SK-N-MC (cell line): Measurements from ENCODE around the gene LMF1.

Experiments
- DNase-seq: peaks from one replicate; pipeline ENCODE4 v3.0.0-alpha.2; 2011; ENCODE audit warnings: low read depth, low spot score
- H3K27ac ChIP-seq: fragments of 200-600 bp; sonication (generic); 2 replicates; pipeline ENCODE4 v1.5.1; 2016; ENCODE audit warnings: mixed run types
- H3K36me3 ChIP-seq: fragments of 200-600 bp; sonication (generic); 2 replicates; pipeline ENCODE4 v1.6.1; 2017; ENCODE audit warnings: antibody characterized with exemption, low read length, mixed read lengths; ENCODE audit not compliant: insufficient read depth
- H3K4me3 ChIP-seq: fragments of 200-600 bp; sonication (generic); 2 replicates; pipeline ENCODE4 v1.5.1; 2016
- H3K9ac ChIP-seq: fragments of 200-600 bp; sonication (generic); 2 replicates; pipeline ENCODE4 v1.8.0; 2017; ENCODE audit warnings: mixed run types, mixed read lengths; ENCODE audit not compliant: insufficient read length
- H3K9me3 ChIP-seq: fragments of 200-600 bp; sonication (generic); 2 replicates; pipeline ENCODE4 v1.6.1; 2017; ENCODE audit warnings: low read depth, mild to moderate bottlenecking, antibody characterized with exemption, low read length, moderate library complexity, mixed read lengths
- EZH2 ChIP-seq: fragments of 200-600 bp; sonication (generic); IDR thresholded peaks from one replicate; pipeline ENCODE4 v1.6.1; 2017; ENCODE audit warnings: antibody characterized with exemption
- FOXP2 ChIP-seq: optimal IDR thresholded peaks from 2 replicates; pipeline ENCODE3; 2011; ENCODE audit warnings: mild to moderate bottlenecking, moderate library complexity; ENCODE audit not compliant: insufficient read depth; ENCODE audit errors: extremely low read length, control extremely low read depth
- POLR2AphosphoS5 ChIP-seq: IDR thresholded peaks from 2 replicates; pipeline ENCODE4 v1.6.1; 2012; ENCODE audit warnings: mild to moderate bottlenecking, low read depth, low read length, borderline replicate concordance

Gene LMF1

DNA sequence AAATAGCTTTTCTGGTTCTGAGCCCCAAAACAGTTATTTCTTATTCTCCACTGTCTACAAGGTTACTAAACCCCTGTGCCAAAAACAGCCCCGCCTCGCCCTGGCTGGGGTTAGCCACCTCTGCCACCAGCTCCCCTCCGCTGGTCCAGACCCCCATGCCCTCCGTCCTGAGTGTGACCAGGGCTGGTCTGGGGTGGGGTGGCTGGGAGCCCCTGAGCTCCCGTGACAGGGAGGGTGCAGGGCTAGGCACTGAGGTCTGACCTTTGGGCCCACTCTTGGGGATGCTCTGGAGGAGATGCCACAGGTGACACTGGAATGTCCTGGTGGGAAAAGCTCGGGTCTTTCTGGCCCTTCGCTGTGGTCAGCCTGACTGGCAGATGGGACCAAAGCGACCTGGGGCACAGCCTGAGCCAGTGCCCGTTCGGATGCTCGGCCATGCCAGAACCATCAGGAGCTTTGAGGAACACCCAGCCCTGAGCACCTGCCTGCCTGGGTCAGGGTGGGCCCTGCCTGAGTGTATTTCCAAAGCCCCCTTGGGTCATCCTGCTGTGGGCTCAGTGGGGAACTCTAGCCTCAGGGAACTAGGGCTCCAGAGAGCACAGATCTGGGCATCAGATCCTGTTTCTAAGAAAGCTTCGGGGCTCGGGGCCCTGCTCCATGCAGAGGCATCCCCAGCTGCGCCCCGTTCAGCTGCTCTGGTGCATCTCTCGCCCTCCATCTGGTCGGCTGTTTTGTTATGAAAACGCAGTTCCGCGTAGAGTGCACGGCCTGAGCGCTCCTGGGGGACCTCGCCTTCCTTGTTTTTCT is 98.1 kb downstream of the LMF1 start:
- Histone ChIP-seq H3K9ac (no peak overlapping the region), H3K27ac (no peak overlapping the region), H3K4me3 (no peak overlapping the region), H3K9me3 (no peaks in the 10 kb centered on the region), H3K36me3 (no peaks in the 10 kb centered on the region)
- no peak for TF ChIP-seq POLR2AphosphoS5
- TF ChIP-seq FOXP2 = no peak
- TF ChIP-seq EZH2 = no peak
- DNase-seq = no peak

GRCh38 chr16:871562-872345 is 99.0 kb downstream of the LMF1 start:
- no peak overlapping the region for H3K4me3 ChIP-seq
- TF ChIP-seq FOXP2 (no peak), EZH2 (no peak), POLR2AphosphoS5 (no peak)
- H3K27ac ChIP-seq = no peak overlapping the region
- no peaks in the 10 kb centered on the region for H3K9me3 ChIP-seq
- no peak overlapping the region for H3K9ac ChIP-seq
- DNase-seq = no peak
- no peaks in the 10 kb centered on the region for H3K36me3 ChIP-seq

DNA sequence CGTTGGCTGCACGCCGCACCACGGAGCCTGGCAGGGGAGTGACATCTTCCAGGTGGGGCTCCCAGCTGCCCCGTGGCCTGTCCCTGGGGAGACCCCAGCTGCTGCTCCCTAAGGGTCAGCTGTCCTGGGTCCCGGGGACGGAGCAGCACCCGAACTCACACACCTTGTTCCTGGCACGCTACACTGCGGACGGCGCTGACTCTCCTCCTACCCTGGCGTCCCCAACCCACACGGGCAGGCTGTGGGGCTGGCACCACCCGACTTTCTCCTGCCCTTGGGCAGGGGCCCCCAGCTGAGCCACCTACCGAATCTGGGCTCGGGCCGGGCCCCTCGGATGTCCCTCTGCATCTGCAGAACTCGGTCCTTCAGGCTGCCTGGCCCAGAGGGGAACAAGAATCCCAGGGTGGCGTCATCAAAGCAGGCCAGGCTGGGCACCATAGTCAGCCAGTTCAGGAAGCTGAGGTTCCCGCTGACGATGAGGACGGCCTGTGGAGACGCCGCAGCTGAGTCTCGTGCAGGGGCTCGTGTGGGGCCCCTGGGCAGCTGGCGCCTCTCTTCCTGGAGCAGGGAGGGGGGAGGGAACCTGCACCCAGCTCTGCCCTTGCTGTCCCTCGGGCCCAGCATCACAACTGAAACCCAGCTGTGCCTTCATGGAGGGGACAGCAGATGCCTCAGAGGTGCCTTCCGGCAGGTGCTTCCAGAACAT is 99.8 kb downstream of the LMF1 start:
- Histone ChIP-seq H3K36me3 (no peaks in the 10 kb centered on the region), H3K27ac (no peak overlapping the region), H3K9ac (no peak overlapping the region), H3K9me3 (no peaks in the 10 kb centered on the region), H3K4me3 (no peak overlapping the region)
- TF ChIP-seq POLR2AphosphoS5 = no peak
- TF ChIP-seq EZH2 = no peak
- no peak for TF ChIP-seq FOXP2
- DNase-seq = no peak

GRCh38 chr16:869823-870641 is 100.8 kb downstream of the LMF1 start:
- Histone ChIP-seq H3K36me3 (no peaks in the 10 kb centered on the region), H3K9me3 (no peaks in the 10 kb centered on the region), H3K9ac (no peak overlapping the region), H3K4me3 (no peak overlapping the region), H3K27ac (no peak overlapping the region)
- DNase-seq = no peak
- TF ChIP-seq EZH2 = no peak
- no peak for TF ChIP-seq POLR2AphosphoS5
- TF ChIP-seq FOXP2 = no peak

DNA sequence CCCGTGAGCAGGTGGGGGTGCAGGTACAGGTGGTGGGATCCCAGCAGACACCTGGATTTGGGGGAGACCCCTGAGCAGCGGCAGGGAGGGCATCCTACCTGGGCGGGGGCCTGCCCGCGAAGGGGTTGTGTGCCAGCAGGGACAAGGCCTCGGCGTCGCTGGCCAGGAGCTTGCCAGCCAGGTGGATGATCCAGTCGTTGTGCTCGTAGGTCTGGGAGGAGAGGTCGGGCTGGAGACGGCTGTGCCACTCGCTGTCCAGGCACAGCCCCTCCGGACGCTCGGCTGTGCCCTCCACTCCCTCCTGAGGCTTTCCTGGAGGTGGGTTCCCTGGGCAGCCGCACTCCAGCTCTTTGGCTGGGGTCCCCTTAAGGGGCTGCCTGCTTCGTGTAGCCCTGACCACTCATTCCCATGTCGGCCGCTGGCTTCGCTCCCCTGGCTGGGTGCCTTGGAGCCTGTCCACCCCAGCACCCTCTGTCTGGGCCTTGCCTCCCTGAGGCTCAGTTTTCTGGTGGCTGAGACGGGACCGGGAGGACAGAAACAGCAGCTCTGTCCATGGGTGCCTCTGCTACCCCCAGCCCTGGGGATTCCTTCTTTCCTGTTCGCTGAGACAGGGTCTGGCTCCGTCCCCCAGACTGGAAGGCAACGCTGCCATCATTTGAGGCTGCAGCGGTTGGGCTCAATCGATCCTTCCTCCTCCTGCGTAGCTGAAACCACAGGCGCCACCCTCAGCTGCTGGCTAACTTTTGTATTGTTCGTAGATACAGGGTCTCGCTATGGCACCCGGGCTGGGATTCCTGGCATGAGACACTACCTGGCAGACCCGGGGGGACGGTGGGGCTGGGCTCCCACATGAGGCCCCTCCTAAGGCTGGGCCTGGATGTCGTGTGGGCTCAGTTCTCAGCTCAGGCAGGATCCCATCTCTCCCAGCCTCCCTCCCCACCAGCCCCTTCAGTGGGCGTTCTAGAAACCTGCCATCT is 101.7 kb downstream of the LMF1 start:
- H3K36me3 ChIP-seq = no peaks in the 10 kb centered on the region
- no peak overlapping the region for H3K9ac ChIP-seq
- H3K4me3 ChIP-seq = no peak overlapping the region
- H3K27ac ChIP-seq = no peak overlapping the region
- TF ChIP-seq EZH2 = no peak
- TF ChIP-seq FOXP2 = no peak
- no peak for TF ChIP-seq POLR2AphosphoS5
- DNase-seq = no peak
- H3K9me3 ChIP-seq = no peaks in the 10 kb centered on the region

GRCh38 chr16:868386-868755 is 102.4 kb downstream of the LMF1 start:
- no peak overlapping the region for H3K4me3 ChIP-seq
- no peaks in the 10 kb centered on the region for H3K36me3 ChIP-seq
- H3K27ac ChIP-seq = no peak overlapping the region
- H3K9me3 ChIP-seq = no peaks in the 10 kb centered on the region
- no peak for DNase-seq
- TF ChIP-seq POLR2AphosphoS5 (no peak), EZH2 (no peak), FOXP2 (no peak)
- H3K9ac ChIP-seq = no peak overlapping the region
